ENCODE results near the gene GVQW3.

The GVQW3 gene

DNA sequence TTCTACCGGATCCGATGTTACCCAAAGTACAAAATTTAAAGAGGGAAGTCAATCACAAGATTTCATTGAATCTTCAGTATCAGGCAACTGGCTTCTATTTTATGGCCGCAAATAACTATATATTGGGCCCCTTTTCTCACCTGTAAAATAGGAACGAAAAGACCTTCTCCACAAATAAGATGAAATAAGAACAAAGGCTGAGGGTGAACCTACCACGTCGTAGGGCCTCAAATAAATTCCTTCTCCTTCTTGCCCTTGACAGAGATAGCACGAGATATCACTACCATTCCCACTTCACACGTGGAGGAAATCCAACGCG lies 62.9 kb downstream of the GVQW3 start:
- no peak for DNase-seq
- Histone ChIP-seq H3K4me3 (ENCODE audit: control insufficient read depth in 1 of 7, extremely low read depth in 1 of 7, insufficient read depth in 4 of 7, low read depth in 2 of 7, low read length in 6 of 7) (peak overlapping the region; percentile 71 to 99 (median 98)), H3K4me1 (ENCODE audit: control extremely low read depth in 1 of 4, control insufficient read depth in 4 of 4, insufficient read depth in 4 of 4, low read length in 3 of 4) (peaks cover 11 to 21% (median 17%) of the 10 kb centered on the region in 4 experiments), H3K9me3 (ENCODE audit: control extremely low read depth in 1 of 5, control insufficient read depth in 4 of 5, insufficient read depth in 2 of 5, low read depth in 1 of 5, low read length in 4 of 5) (no peaks in the 10 kb centered on the region), H3K27me3 (replicated peaks in 2 of 5; ENCODE audit: control insufficient read depth in 4 of 5, insufficient read depth in 5 of 5, low read length in 4 of 5) (no peaks in the 10 kb centered on the region), H3K27ac (ENCODE audit: insufficient read depth in 1 of 2, low read depth in 1 of 2, low read length in 2 of 2, poor library complexity in 1 of 2, severe bottlenecking in 2 of 2) (peak overlapping the region; percentile 92 to 96), H3K36me3 (ENCODE audit: control insufficient read depth in 4 of 4, insufficient read depth in 4 of 4, low read length in 3 of 4) (peaks cover 2 to 11% (median 7%) of the 10 kb centered on the region in 4 experiments)
- ChIA-PET CTCF (interaction anchor here (1.0 to 2.0 kb wide), 3 partner anchors 15 to 24 kb away, joined by 3 to 10 read pairs (median 5); no protein-coding TSS in a partner anchor), POLR2A (no interaction called here)
- 0% methylated on average over 6 of the region's 10 CpGs for WGBS (ENCODE audit: insufficient coverage)

DNA sequence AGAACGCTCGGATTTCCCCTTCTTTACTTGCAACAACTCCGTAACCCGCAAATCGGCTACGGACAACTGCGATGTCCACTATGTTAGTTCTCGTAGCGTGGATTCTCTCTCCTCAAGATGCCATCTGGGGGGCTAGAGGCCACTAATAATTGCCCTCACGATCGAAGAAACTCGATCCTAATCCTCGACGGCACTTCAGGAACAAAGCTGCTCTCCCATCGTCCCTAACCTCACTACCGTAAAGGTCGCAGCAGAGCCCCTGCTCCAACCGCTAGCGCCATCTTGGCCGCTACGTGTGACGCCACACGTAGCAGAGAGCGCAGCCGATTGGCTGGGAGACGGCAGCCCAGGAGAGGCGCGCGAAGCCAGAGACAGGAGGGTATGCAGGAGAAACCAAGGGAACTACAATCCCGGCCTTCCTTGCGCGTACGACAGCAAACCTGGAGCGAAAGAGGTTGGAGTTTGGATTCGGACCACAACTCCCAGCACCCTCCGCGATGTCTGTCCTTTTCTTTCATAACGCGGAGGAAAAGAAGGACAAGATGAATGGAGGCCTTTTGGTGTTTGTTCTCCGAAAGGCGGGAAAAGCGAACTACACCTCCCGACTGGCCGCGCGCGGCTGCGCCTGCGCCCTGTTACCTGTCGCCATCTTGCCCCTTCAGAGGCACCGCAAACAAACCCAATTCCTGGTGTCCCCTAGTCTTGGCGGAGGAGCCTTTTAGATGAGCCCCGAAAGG lies 63.4 kb downstream of the GVQW3 start, which contains the start of gene EMSY:
Gene EMSY (plus strand): TSS at position 635 of the 737 bp plus-strand sequence. CDS start 1,921 bp downstream, outside the sequence.
- H3K4me3 ChIP-seq (ENCODE audit: control insufficient read depth in 1 of 7, extremely low read depth in 1 of 7, insufficient read depth in 4 of 7, low read depth in 2 of 7, low read length in 6 of 7): peak within 1 kb of the TSS; percentile 85 to 100 (median 98)
- POLR2A ChIA-PET: interaction anchor here (1.1 kb wide), 1 partner anchor 12 kb away, joined by 3 read pairs; no protein-coding TSS in a partner anchor
- no peaks in the 10 kb centered on the region for H3K27me3 ChIP-seq (replicated peaks in 2 of 5; ENCODE audit: control insufficient read depth in 4 of 5, insufficient read depth in 5 of 5, low read length in 4 of 5)
- H3K27ac ChIP-seq (ENCODE audit: insufficient read depth in 1 of 2, low read depth in 1 of 2, low read length in 2 of 2, poor library complexity in 1 of 2, severe bottlenecking in 2 of 2): peak within 1 kb of the TSS; percentile 93 to 96
- under 1% methylated on average over 37 of the region's 53 CpGs for WGBS (ENCODE audit: insufficient coverage)
- H3K9me3 ChIP-seq (ENCODE audit: control extremely low read depth in 1 of 5, control insufficient read depth in 4 of 5, insufficient read depth in 2 of 5, low read depth in 1 of 5, low read length in 4 of 5): no peaks in the 10 kb centered on the region
- DNase-seq: peak; percentile 99 to 100 (median 99)
- peaks cover 11 to 21% (median 17%) of the 10 kb centered on the region in 4 experiments for H3K4me1 ChIP-seq (ENCODE audit: control extremely low read depth in 1 of 4, control insufficient read depth in 4 of 4, insufficient read depth in 4 of 4, low read length in 3 of 4)
- peaks cover 2 to 14% (median 9%) of the 10 kb centered on the region in 4 experiments for H3K36me3 ChIP-seq (ENCODE audit: control insufficient read depth in 4 of 4, insufficient read depth in 4 of 4, low read length in 3 of 4)
- CTCF ChIA-PET: interaction anchor here (1.0 to 1.6 kb wide), 2 partner anchors 14 to 16 kb away, joined by 3 to 6 read pairs; no protein-coding TSS in a partner anchor

GRCh38 chr11:76445121-76446084 lies 64.3 kb downstream of the GVQW3 start:
- Histone ChIP-seq H3K4me1 (ENCODE audit: control extremely low read depth in 1 of 4, control insufficient read depth in 4 of 4, insufficient read depth in 4 of 4, low read length in 3 of 4) (peaks cover 8 to 21% (median 17%) of the 10 kb centered on the region in 4 experiments), H3K4me3 (ENCODE audit: control insufficient read depth in 1 of 7, extremely low read depth in 1 of 7, insufficient read depth in 4 of 7, low read depth in 2 of 7, low read length in 6 of 7) (peak overlapping the region; percentile 85 to 100 (median 98)), H3K36me3 (ENCODE audit: control insufficient read depth in 4 of 4, insufficient read depth in 4 of 4, low read length in 3 of 4) (peaks cover 5 to 19% (median 9%) of the 10 kb centered on the region in 4 experiments), H3K9me3 (ENCODE audit: control extremely low read depth in 1 of 5, control insufficient read depth in 4 of 5, insufficient read depth in 2 of 5, low read depth in 1 of 5, low read length in 4 of 5) (no peaks in the 10 kb centered on the region), H3K27ac (ENCODE audit: insufficient read depth in 1 of 2, low read depth in 1 of 2, low read length in 2 of 2, poor library complexity in 1 of 2, severe bottlenecking in 2 of 2) (peak overlapping the region; percentile 93 to 96), H3K27me3 (replicated peaks in 2 of 5; ENCODE audit: control insufficient read depth in 4 of 5, insufficient read depth in 5 of 5, low read length in 4 of 5) (no peaks in the 10 kb centered on the region)
- ChIA-PET CTCF (interaction anchor here (1.6 kb wide), 1 partner anchor 13 kb away, joined by 6 read pairs; no protein-coding TSS in a partner anchor), POLR2A (interaction anchor here (1.1 kb wide), 1 partner anchor 13 kb away, joined by 3 read pairs; no protein-coding TSS in a partner anchor)
- WGBS (ENCODE audit: insufficient coverage): under 1% methylated on average over 26 of the region's 56 CpGs
- peak; percentile 84 to 87 (median 85) for DNase-seq

DNA sequence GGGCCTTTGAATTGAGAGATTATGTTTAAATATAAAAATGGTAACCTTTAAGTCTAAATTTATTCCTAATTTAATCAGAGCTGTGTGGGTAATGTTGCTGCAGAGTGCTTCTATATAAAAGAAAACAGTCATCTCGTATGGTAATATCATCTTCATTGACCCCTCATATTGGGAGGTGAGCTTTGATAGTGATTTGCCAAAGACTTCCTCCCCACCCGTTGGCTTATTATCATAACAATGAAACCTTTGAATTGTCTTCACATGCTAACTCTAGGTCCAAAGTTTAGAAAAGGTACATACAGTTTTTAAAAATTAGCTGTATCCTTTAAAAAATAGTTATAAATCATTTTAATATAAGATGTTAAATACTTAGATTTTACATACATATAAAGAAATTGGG lies 67.4 kb downstream of the GVQW3 start:
- DNase-seq: no peak
- no peak overlapping the region for H3K27ac ChIP-seq (ENCODE audit: insufficient read depth in 1 of 2, low read depth in 1 of 2, low read length in 2 of 2, poor library complexity in 1 of 2, severe bottlenecking in 2 of 2)
- no peaks in the 10 kb centered on the region for H3K9me3 ChIP-seq (ENCODE audit: control extremely low read depth in 1 of 5, control insufficient read depth in 4 of 5, insufficient read depth in 2 of 5, low read depth in 1 of 5, low read length in 4 of 5)
- H3K4me1 ChIP-seq (ENCODE audit: control extremely low read depth in 1 of 4, control insufficient read depth in 4 of 4, insufficient read depth in 4 of 4, low read length in 3 of 4): peaks cover 2 to 17% (median 11%) of the 10 kb centered on the region in 4 experiments
- CTCF ChIA-PET: no interaction called here
- POLR2A ChIA-PET: interaction anchor here (0.7 kb wide), 1 partner anchor 102 kb away, joined by 4 read pairs; no protein-coding TSS in a partner anchor
- peaks cover 3 to 36% (median 23%) of the 10 kb centered on the region in 4 experiments for H3K36me3 ChIP-seq (ENCODE audit: control insufficient read depth in 4 of 4, insufficient read depth in 4 of 4, low read length in 3 of 4)
- no peak overlapping the region for H3K4me3 ChIP-seq (ENCODE audit: control insufficient read depth in 1 of 7, extremely low read depth in 1 of 7, insufficient read depth in 4 of 7, low read depth in 2 of 7, low read length in 6 of 7)
- WGBS (ENCODE audit: insufficient coverage): 83% methylated on average over 1 of the region's 2 CpGs
- no peaks in the 10 kb centered on the region for H3K27me3 ChIP-seq (replicated peaks in 2 of 5; ENCODE audit: control insufficient read depth in 4 of 5, insufficient read depth in 5 of 5, low read length in 4 of 5)

DNA sequence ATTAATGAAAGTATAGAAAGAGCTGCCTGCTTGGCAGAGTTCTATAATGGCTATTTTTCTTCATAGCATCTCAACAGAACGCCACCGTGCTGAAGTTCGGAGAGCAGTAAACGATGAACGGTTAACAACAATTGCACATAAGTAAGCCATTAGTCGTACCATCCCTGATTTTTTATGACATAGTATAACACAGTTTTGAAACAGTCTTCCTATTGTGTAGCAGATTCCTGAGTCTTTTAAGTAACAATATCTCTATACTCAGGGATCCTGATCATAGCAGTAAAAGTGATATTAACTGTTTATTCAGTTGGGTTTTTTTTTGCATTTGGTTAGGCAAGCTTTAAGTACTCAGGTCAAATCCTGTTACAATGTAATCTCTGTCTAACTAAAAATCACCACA lies 72.1 kb downstream of the GVQW3 start:
- Histone ChIP-seq H3K9me3 (ENCODE audit: control extremely low read depth in 1 of 5, control insufficient read depth in 4 of 5, insufficient read depth in 2 of 5, low read depth in 1 of 5, low read length in 4 of 5) (no peaks in the 10 kb centered on the region), H3K27me3 (replicated peaks in 2 of 5; ENCODE audit: control insufficient read depth in 4 of 5, insufficient read depth in 5 of 5, low read length in 4 of 5) (no peaks in the 10 kb centered on the region), H3K27ac (ENCODE audit: insufficient read depth in 1 of 2, low read depth in 1 of 2, low read length in 2 of 2, poor library complexity in 1 of 2, severe bottlenecking in 2 of 2) (no peak overlapping the region), H3K4me1 (ENCODE audit: control extremely low read depth in 1 of 4, control insufficient read depth in 4 of 4, insufficient read depth in 4 of 4, low read length in 3 of 4) (no peaks in the 10 kb centered on the region), H3K36me3 (ENCODE audit: control insufficient read depth in 4 of 4, insufficient read depth in 4 of 4, low read length in 3 of 4) (peaks cover 5 to 41% (median 27%) of the 10 kb centered on the region in 4 experiments), H3K4me3 (ENCODE audit: control insufficient read depth in 1 of 7, extremely low read depth in 1 of 7, insufficient read depth in 4 of 7, low read depth in 2 of 7, low read length in 6 of 7) (no peak overlapping the region)
- CTCF ChIA-PET: interaction anchor here (0.5 kb wide), 1 partner anchor 10 kb away, joined by 3 read pairs; no protein-coding TSS in a partner anchor
- 100% methylated on average over 5 of the region's 6 CpGs for WGBS (ENCODE audit: insufficient coverage)
- POLR2A ChIA-PET: no interaction called here
- no peak for DNase-seq

- POLR2A ChIA-PET: no interaction called here
- H3K36me3 ChIP-seq (ENCODE audit: control insufficient read depth in 4 of 4, insufficient read depth in 4 of 4, low read length in 3 of 4): peaks cover 8 to 46% (median 34%) of the 10 kb centered on the region in 4 experiments
- DNase-seq: no peak
- WGBS (ENCODE audit: insufficient coverage): no CpG with 5 or more reads among the region's 2 CpGs
- no peaks in the 10 kb centered on the region for H3K9me3 ChIP-seq (ENCODE audit: control extremely low read depth in 1 of 5, control insufficient read depth in 4 of 5, insufficient read depth in 2 of 5, low read depth in 1 of 5, low read length in 4 of 5)
- H3K4me3 ChIP-seq (ENCODE audit: control insufficient read depth in 1 of 7, extremely low read depth in 1 of 7, insufficient read depth in 4 of 7, low read depth in 2 of 7, low read length in 6 of 7): no peak overlapping the region
- no peak overlapping the region for H3K27ac ChIP-seq (ENCODE audit: insufficient read depth in 1 of 2, low read depth in 1 of 2, low read length in 2 of 2, poor library complexity in 1 of 2, severe bottlenecking in 2 of 2)
- no peaks in the 10 kb centered on the region for H3K4me1 ChIP-seq (ENCODE audit: control extremely low read depth in 1 of 4, control insufficient read depth in 4 of 4, insufficient read depth in 4 of 4, low read length in 3 of 4)
- H3K27me3 ChIP-seq (replicated peaks in 2 of 5; ENCODE audit: control insufficient read depth in 4 of 5, insufficient read depth in 5 of 5, low read length in 4 of 5): no peaks in the 10 kb centered on the region
- CTCF ChIA-PET: interaction anchor here (1.7 to 1.9 kb wide), 2 partner anchors 18 to 25 kb away, joined by 5 to 6 read pairs; no protein-coding TSS in a partner anchor
Measured at GRCh38 chr11:76455331-76455730, 74.2 kb downstream of the GVQW3 start.
